NCI-H2171 treated with DMSO at 0.1 percent for 48 hours (cell line): ENCODE data around the gene ADAM22.
"Not testable (repeated sequence)": the region's sequence is repeated elsewhere in the genome, so short reads cannot be mapped to it uniquely, and the experiment has no call there.

Experiments used
- DNase-seq: peaks from one replicate; lab custom pipeline; 2025; lab: John Stamatoyannopoulos, UW

ADAM22 gene

GRCh38 chr7:87933953-87934698, at the start of gene ADAM22:
Gene ADAM22 (plus strand): TSS chr7:87934251. CDS start chr7:87934466, 215 bp downstream.
- peak; percentile 95 for DNase-seq

- DNase-seq: no peak
Measured at GRCh38 chr7:87885018-87885417, 49.0 kb upstream of the ADAM22 start.

GRCh38 chr7:87886875-87887274, 47.2 kb upstream of the ADAM22 start:
- DNase-seq: peak; percentile 32

- DNase-seq: no peak
Measured at GRCh38 chr7:87895363-87895762, 38.7 kb upstream of the ADAM22 start.

- DNase-seq: no peak
Measured at GRCh38 chr7:87899255-87899654, 34.8 kb upstream of the ADAM22 start.

DNA sequence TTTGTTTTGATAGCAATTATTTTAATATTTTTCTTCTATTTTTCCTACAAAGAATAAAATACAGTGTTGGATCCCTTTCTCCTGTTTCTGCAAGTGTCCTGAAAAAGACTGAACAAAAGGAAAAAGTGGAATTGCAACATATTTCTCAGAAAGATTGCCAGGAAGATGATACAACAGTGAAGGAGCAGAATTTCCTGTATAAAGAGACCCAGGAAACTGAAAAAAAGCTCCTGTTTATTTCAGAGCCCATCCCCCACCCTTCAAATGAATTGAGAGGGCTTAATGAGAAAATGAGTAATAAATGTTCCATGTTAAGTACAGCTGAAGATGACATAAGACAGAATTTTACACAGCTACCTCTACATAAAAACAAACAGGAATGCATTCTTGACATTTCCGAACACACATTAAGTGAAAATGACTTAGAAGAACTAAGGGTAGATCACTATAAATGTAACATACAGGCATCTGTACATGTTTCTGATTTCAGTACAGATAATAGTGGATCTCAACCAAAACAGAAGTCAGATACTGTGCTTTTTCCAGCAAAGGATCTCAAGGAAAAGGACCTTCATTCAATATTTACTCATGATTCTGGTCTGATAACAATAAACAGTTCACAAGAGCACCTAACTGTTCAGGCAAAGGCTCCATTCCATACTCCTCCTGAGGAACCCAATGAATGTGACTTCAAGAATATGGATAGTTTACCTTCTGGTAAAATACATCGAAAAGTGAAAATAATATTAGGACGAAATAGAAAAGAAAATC, 26.7 kb upstream of the ADAM22 start:
- not testable (repeated sequence) for DNase-seq

GRCh38 chr7:87908814-87909213, 25.2 kb upstream of the ADAM22 start:
- DNase-seq: not testable (repeated sequence)

- DNase-seq: no peak
Measured at GRCh38 chr7:87912121-87912520, 21.9 kb upstream of the ADAM22 start.

DNA sequence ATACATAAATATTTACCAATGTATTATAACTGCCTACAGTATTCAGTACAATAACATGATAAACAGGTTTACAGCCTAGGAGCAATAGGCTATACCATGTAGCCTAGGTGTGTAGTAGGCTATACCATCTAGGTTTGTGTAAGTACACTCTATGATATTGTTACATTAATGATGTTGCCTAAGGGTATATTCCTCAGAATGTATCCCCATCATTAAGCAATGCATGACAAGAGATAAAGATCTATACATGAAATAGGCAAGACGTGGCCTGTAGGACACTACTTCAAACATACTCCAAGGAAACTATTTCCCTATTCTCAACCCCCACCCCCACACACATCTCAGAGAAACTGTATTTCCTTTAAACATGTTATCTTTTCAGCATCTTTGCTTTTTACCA, 15.3 kb upstream of the ADAM22 start:
- DNase-seq: no peak

DNA sequence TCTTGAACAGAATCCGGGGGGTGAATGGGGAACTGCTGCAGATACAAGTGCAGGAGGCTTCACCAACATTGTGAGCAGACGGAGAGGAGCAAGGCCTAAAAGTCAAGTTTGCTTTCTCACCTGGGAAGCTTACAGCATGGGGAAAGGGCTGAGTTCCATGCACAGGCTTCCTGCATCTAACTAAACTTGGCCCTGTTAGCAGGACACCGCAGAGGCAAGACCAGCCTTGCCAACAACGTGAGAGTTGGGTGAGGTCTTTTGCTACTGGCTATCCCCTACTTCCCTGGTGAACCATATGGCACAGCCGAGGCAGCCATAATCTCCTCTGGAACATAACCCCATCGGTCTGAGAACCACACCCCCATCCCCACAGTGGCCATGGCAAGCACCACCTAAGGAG, 14.2 kb upstream of the ADAM22 start:
- no peak for DNase-seq

GRCh38 chr7:87920578-87920977, 13.5 kb upstream of the ADAM22 start:
- no peak for DNase-seq

GRCh38 chr7:87922759-87923395, 11.2 kb upstream of the ADAM22 start:
- DNase-seq: not testable (repeated sequence)

- DNase-seq: peak; percentile 80
Measured at GRCh38 chr7:87926581-87927461, 7.2 kb upstream of the ADAM22 start.

DNA sequence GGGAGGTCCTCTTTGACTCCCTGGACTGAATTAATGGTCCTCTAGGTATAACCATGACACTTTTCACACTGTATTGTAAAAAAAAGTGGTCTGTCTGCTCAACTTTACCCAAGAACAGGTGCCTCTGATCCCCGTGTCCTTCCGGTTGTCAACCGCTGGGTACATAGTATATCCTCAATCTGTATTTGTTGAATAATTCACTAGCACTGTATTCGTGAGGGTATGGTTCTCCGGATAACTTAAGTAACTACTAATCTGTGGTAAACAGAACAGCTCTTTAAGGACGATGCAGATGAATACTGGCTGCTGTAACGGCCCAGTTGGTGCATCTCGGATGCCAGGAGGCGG, 472 bp upstream of the ADAM22 start:
- no peak for DNase-seq

DNA sequence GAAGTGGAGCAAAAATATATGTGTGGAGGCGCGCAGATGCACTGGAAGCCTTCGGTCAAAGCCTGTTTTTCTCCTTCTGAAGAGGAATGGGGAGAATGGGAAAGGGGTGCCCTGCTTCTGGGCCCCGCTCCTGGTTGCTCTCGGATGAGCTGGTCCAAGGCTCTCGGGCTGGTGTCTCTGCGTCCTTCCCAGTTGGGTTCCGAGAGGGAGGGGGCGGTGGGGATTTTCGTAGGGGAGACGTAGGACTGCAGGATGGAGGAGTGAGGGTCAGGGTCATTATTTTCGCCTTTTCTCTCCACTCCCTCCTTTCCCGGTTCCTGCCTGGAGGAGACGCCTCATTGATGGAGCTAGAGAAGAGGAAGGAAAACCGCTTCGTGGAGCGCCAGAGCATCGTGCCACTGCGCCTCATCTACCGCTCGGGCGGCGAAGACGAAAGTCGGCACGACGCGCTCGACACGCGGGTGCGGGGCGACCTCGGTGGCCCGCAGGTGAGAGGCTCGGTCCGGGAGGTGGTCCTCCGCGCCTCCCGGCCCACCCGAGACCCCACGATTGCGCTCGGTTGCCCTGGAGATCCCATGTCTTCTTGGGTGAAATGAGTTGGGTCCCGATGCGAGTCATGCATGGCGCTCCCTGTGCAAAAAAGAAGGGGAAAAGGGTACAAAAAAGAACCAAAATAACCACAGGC, 790 bp downstream of the ADAM22 start:
- peak; percentile 67 for DNase-seq

- peak; percentile 41 for DNase-seq
Measured at GRCh38 chr7:87935384-87935706, 1.3 kb downstream of the ADAM22 start.

DNA sequence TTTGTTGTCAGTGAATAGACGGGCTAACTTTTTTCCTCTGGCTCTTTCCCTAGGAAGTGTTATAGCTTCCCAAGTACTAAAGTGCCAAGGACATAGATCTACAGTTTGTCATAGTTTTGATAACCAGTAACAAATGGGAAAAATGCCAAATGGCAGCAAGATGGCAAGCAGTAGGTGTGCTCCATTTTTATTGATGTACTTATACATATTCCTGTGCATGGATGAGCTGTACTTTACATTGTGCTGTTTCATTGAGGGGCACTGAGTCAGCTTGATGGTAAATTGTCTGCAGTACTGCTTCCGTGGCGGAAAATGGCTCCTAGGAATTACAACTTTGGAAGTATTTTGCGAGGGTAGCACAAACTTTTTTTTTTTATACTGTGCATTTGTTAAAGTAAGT, 7.1 kb downstream of the ADAM22 start:
- no peak for DNase-seq

DNA sequence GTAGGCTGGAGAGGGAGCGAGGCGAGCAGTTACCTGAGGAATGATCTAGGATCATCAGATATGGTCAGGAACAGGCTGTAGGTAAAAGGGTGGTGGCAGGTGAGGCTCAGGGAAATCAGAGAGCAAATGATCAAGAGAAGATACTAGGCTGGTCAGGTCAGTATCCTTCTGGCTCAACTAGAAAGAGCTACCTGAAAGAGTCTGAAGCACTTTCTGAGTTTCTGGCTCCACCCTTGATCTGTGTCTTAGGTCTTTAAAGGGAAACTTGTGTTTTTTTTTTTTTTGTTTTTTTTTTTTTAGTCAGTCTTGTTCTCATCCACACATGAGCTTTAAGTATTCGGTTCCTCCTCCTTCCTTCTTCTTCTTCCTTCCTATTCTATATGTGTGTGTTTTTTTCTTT, 10.5 kb downstream of the ADAM22 start:
- no peak for DNase-seq

DNA sequence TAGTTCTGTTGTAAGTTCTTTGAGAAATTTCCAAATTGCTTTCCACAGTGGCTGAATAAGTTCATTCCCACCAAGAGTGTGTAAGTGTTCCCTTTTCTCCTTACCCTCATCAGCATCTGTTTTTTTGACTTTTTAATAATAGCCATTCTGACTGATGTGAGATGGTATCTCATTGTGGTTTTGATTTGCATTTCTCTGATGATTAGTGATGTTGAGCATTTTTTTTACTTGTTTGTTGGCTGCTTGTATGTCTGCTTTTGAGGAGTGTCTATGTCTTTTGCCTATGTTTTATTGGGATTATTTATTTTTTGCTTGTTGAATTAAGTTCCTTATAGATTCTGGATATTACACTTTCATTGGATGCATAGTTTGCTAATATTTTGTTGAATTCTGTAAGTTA, 11.9 kb downstream of the ADAM22 start:
- not testable (repeated sequence) for DNase-seq

DNA sequence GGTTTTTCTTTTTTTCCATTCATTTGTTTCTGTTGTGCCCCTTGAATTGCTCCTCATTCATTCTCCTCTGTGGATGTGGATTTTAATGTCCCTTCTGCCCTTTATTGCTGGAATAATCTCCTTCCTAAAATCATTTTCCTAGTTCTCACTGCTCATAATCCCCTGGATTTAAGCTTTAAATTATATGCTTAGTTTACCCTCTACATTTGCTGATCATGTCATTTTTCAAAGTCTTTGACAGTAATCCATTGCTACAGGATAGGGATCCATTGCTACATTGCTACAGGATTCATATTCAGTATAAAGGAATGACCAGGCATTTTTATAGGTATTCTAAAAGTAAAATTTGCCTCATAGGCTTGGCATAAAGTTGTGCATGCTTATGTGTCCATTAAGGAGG, 14.3 kb downstream of the ADAM22 start:
- DNase-seq: no peak

DNA sequence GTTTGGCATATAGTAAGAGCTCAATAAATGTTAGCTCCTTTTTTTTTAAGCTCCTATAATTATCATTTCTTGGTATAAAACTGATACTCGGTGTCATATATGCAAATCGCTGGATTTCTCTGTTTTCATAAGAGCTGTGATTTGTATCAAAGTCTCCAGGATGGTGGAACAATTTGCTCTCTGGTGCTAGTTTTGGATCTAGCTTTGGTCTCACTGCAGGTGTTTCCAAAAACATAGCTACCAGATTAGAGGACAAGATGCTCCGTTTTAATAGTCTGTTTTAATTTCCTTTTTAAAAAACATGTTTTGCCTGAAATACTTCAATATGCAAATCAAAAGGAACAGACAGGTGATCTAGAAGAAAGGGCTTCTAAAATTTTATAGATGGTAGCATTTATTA, 25.3 kb downstream of the ADAM22 start:
- DNase-seq: no peak

GRCh38 chr7:87960239-87960638, 26.2 kb downstream of the ADAM22 start:
- DNase-seq: no peak
